AG04449 (cell line): ENCODE data around the gene LARGE2.
A peak's percentile ranks its signal among the peaks of the same experiment; 100 is the strongest.

ENCODE experiments used
- CTCF ChIA-PET: fragments of 350-600 bp; formaldehyde crosslinking; extraction: SDS; loops from one replicate; lab custom pipeline; 2021; ENCODE audit warnings: antibody characterized with exemption; lab: Yijun Ruan, JAX
- POLR2A ChIA-PET: fragments of 400-600, 350-600 bp; formaldehyde crosslinking; extraction: SDS; loops from one replicate; lab custom pipeline; 2020; ENCODE audit warnings: antibody characterized with exemption, inconsistent platforms; lab: Yijun Ruan, JAX
- DNase-seq: peaks from one replicate; pipeline ENCODE4 v3.0.0-alpha.2; 2010; ENCODE audit warnings: low read depth, low spot score
- H3K4me3 ChIP-seq: 2 replicates; pipeline ENCODE4 v1.5.1; 2011; ENCODE audit warnings: low read depth, mild to moderate bottlenecking, control low read depth, low read length
- CTCF ChIP-seq: IDR thresholded peaks from one replicate; pipeline ENCODE4 v1.5.1; 2011; ENCODE audit warnings: mild to moderate bottlenecking, moderate library complexity, low read length, control low read depth, inconsistent platforms; ENCODE audit not compliant: insufficient read depth; ENCODE audit errors: missing control alignments

The LARGE2 gene

GRCh38 chr11:45880772-45881570 is 41.5 kb upstream of the LARGE2 start:
- ChIA-PET CTCF (interaction anchor here (0.7 to 1.1 kb wide), 2 partner anchors 8 to 18 kb away, joined by 4 to 6 read pairs; no protein-coding TSS in a partner anchor), POLR2A (no interaction called here)
- no peak for TF ChIP-seq CTCF
- no peak overlapping the region for H3K4me3 ChIP-seq
- no peak for DNase-seq

GRCh38 chr11:45881708-45882368 is 40.6 kb upstream of the LARGE2 start:
- H3K4me3 ChIP-seq = no peak overlapping the region
- TF ChIP-seq CTCF = no peak
- CTCF ChIA-PET = interaction anchor here (2.8 kb wide), 1 partner anchor 9 kb away, joined by 17 read pairs; no protein-coding TSS in a partner anchor
- DNase-seq = no peak
- POLR2A ChIA-PET = no interaction called here

- no peak overlapping the region for H3K4me3 ChIP-seq
- no peak for DNase-seq
- no peak for TF ChIP-seq CTCF
- ChIA-PET POLR2A (no interaction called here), CTCF (interaction anchor here (1.3 to 2.8 kb wide), 2 partner anchors 12 to 122 kb away, joined by 4 to 17 read pairs; no protein-coding TSS in a partner anchor)
Measured at GRCh38 chr11:45884596-45885185, 37.8 kb upstream of the LARGE2 start.

- POLR2A ChIA-PET = no interaction called here
- peak within 1 kb of the TSS; percentile 48 for H3K4me3 ChIP-seq
- DNase-seq = no peak
- no peak for TF ChIP-seq CTCF
- CTCF ChIA-PET = no interaction called here
Measured at GRCh38 chr11:45885274-45885920, 37.1 kb upstream of the LARGE2 start, which contains the start of gene MAPK8IP1. MAPK8IP1 (plus strand) TSS chr11:45885651; CDS start chr11:45885821, 170 bp downstream.

- no peak for TF ChIP-seq CTCF
- ChIA-PET CTCF (interaction anchor here (5.7 kb wide), 1 partner anchor 13 kb away, joined by 27 read pairs; no protein-coding TSS in a partner anchor), POLR2A (interaction anchor here (1.0 kb wide), 1 partner anchor 26 kb away, joined by 3 read pairs; no protein-coding TSS in a partner anchor)
- H3K4me3 ChIP-seq = peak overlapping the region; percentile 48
- no peak for DNase-seq
Measured at GRCh38 chr11:45885921-45886721, 36.3 kb upstream of the LARGE2 start.
